Activated effector memory CD4-positive, alpha-beta T cell treated with Interleukin-2 at 50 U/mL for 16 hours (primary cell): ENCODE results near the gene HHIPL1.
A peak's percentile ranks its signal among the peaks of the same experiment; 100 is the strongest.

Experiments used
- DNase-seq: peaks from one replicate; pipeline ENCODE4 v3.0.0-alpha.2; 2020

The HHIPL1 gene

GRCh38 chr14:99644723-99645544, at the start of gene HHIPL1:
Gene HHIPL1 (plus strand): TSS chr14:99645129. CDS start chr14:99645208, 79 bp downstream.
- DNase-seq = no peak

DNA sequence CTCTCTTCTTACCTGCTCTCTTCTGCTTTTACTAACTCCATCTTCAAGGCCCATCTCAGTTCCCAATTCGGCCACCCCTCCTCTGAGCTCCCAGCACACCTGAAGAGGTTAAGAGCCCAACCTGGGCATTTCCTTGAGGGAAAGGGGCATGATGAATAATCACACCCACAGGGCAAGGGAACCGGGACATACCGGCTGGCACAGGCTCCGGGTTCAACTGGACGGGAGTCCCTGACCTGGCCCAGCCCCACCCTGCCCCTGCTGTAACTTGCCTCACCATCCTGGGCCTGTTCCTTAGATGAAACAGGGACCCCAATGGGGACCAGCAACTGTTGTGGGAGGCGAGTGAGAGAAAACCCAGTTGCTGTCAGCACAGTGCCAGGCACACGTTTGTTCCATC, 49.4 kb upstream of the HHIPL1 start:
- DNase-seq = no peak

DNA sequence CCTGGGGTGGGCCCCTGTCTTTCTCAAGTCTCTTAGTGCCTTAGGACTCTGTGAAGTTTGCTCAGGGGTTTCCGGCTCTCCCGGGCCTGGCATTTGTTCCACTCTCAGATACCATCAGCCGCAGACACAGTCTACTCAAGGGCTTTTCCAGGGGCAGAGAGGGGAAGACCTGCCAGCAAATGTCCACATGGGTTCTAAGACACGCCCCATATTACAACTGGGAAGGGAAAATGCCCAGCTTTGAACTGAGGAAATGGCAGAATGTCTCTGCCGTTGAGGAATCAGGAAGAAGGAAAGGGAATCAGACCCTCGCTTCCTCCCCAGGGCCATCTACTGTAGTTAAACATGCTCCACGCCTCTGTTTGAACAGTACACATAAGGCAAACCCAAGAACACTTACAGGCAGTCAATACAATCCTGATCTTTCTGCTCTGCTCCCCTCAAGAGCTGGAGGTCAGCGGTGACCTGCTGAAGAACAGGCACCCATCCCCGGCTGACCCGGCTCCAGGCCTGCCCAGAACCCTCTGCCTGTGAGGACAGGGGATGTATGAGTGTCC, 48.8 kb upstream of the HHIPL1 start:
- DNase-seq = no peak

DNA sequence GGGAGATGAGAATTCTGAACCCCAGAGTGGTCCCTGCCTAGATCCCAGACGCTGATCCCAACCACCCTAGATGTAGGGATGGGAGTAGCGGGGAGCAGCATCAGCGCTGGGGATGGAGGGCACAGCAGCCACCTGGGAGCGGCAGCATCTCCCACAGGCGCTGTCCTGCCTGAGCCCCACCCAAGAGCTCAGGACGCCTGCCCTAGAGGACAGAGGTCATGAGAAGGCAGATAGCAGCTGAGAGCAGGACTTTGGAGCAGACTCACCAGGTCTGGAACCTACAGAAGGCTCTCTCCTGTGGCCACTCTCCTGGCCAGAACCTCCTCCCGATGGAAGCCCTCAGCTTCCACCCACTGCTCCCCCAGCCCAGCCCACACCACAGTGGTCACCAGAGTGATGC, 48.2 kb upstream of the HHIPL1 start:
- DNase-seq = no peak

GRCh38 chr14:99597911-99598600, 46.9 kb upstream of the HHIPL1 start:
- DNase-seq = no peak

DNA sequence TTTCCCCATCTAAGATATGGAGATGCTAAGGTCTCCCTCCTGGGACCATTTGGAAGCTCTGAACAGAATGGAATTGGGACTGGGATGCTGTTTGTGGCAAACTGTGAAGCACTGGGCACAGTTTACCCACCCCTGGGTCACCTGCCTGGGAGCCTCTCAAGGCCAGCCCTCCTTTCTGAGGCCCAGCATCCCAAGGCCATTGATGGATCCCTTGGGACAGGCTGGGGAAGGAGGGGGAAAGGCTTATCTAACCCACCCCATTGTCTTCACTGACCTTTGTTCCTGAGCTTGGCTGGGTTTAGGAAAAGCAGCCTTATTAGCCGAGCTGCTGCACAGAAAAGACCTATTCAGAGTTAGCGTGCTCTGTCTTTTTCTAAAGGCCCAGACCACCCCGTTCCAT, 46.2 kb upstream of the HHIPL1 start:
- DNase-seq = no peak

DNA sequence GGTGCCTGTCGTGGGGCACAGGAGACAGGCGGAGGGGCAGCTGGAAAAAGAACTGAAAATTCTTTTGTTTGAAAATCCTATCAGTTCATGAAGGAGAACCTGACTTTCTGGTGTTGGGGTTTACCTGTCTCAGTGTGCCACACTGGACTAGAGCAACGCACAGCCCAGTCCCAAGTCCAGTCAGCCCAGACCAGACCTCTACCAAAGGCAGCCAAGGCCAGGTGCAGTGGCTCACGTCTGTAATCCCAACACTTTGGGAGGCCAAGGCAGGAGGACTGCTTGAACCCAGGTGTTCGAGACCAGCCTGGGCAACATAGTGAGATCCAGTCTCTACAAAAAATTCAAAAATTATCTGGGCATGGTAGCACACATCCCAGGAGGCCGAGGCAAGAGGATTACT, 45.5 kb upstream of the HHIPL1 start:
- DNase-seq = no peak

- no peak for DNase-seq
These were observed 44.6 kb upstream of the HHIPL1 start for GRCh38 chr14:99600232-99600888.

- no peak for DNase-seq
These were observed 43.5 kb upstream of the HHIPL1 start for GRCh38 chr14:99601361-99601831.

- no peak for DNase-seq
These were observed 42.7 kb upstream of the HHIPL1 start for GRCh38 chr14:99602054-99602787.

- no peak for DNase-seq
These were observed 42.0 kb upstream of the HHIPL1 start for GRCh38 chr14:99602788-99603415.

GRCh38 chr14:99603471-99604277, 41.3 kb upstream of the HHIPL1 start, which contains the start of gene CCDC85C:
Gene CCDC85C (minus strand): TSS chr14:99604207. CDS start chr14:99603959, 248 bp downstream.
- DNase-seq = peak; percentile 45

GRCh38 chr14:99604278-99604765, 40.6 kb upstream of the HHIPL1 start:
- peak; percentile 95 for DNase-seq

DNA sequence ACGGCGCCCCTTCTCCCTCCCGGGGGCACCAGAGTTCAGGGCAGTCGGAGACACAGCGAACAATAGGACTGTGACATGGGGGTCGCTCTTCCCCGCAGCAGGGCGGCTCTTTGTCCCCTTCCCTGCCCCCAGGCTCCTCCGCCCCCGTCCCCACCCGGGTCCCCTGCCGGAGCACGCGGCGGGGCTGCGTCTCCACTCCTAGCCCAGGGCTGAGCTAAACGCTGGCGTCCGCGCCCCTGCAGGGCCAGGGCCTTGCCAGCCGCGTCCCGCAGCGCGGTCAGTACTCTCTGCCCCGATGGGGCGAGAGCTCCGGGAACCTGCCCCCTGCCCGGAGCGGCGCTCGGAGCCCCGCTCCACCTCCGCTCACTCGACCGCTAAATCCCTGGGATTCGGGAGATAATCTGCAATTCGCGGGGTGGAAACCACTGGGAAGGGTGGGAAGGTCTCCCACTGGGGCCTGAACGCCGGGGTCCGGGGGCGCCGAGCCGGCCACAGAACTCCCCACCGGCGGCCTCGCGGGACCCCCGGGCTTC, 40.1 kb upstream of the HHIPL1 start:
- no peak for DNase-seq

DNA sequence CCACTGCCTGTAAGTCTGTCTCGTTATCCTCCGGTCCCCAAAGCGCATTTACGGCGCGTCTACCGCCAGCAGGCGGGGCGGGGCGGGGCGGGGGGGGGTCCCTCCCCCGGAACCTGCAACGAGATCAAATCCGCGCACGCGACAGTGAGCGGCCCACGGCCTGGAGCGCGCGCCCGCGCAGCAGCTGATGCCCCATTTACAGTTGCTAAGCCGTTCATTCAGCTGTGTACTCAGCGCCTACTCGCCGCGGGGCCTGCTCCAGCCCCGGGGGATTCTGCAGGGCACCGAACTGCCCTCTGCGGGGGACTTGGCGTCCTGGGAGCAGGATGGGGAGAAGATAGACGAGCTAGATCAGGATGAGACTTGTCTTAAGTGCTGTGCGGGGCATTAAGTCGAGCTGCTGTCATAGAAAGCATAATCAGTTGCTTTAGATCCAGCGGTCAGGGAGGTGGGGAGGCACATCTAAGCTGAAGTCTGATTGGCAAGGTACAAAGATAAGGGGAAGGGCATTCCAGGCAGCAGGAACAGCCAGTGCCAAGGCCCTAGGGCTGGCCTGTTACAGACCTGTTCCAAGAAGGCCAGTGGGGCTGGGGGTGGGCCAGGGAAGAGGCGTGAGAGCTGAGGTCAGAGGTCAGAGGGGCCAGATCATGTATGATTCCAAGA, 39.5 kb upstream of the HHIPL1 start:
- peak; percentile 80 for DNase-seq

DNA sequence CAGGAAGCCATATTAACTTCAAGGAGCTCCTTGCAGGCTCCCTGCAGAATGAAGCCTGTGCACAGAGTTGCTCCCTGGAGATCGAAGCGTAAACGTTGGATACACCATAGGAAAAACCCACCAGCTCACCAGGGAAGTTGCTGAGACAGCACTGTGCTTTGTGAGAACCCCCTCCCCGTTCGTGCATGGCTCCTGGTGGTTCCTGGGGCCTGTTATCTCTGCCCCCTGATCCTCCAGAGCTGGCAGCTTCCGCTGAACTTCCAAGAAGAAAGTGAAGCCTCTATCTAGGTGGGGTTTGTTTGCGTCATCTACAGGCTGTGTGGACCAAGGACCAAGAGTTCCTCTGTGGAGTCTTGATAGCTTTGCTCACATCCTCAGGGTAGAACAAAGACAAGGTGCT, 38.6 kb upstream of the HHIPL1 start:
- DNase-seq = no peak

- no peak for DNase-seq
These were observed 36.3 kb upstream of the HHIPL1 start for GRCh38 chr14:99608591-99608990.

GRCh38 chr14:99609245-99610170, 35.4 kb upstream of the HHIPL1 start:
- no peak for DNase-seq

DNA sequence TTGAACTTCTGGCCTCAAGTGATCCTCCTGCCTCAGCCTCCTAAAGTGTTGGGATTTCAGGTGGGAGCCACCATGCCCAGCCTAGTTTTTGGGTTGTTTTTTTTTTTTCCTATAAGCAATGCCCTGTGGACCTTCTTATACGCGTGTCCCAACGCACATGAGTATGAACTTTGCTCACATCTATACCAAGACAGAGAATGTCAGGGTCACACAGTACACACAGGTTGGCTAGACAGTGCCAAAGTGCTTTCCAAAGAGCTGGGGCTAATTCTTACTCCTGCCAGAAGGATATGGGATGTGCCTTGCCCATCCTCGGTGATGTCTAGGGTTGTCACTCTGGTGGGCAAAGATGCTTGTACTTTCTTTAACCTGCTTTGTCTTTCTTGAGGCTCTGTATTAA, 33.3 kb upstream of the HHIPL1 start:
- no peak for DNase-seq
